Ammon's horn (tissue), 1 donor: ENCODE data around the gene CNTN4.

Experiments used
- DNase-seq: peaks from one replicate; pipeline ENCODE4 v3.0.0-alpha.2; 2016; ENCODE audit warnings: low spot score

Gene CNTN4

DNA sequence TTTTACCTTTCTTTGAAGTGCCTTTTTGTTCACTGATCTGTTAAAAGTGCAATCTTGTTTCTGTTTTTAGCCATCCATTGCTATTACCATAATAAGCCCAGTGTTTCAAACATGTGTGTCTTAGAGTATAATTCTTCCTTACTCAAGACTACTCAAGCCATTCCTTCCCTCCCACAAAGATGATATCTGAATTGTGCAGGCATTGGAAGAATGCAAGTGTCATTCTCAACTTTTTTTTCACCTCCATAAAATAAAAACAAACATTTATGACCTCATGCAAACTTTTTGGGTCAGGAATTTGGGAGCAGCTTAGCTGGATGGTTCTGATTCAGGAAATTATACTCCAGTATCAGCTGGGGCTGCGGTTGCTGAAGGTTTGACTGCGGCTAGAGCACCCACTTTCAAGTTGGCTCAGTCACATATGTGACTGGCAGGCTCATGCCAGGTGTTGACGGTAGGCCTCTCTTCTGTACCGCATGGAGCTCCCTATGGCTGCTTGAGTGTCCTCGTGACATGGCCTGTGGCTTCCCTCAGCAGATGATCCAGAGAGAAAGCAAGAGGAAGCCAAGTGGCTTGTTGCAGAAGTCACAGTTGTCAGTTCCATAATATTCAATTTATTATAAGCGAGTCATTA, 490.8 kb downstream of the CNTN4 start:
- DNase-seq = no peak

DNA sequence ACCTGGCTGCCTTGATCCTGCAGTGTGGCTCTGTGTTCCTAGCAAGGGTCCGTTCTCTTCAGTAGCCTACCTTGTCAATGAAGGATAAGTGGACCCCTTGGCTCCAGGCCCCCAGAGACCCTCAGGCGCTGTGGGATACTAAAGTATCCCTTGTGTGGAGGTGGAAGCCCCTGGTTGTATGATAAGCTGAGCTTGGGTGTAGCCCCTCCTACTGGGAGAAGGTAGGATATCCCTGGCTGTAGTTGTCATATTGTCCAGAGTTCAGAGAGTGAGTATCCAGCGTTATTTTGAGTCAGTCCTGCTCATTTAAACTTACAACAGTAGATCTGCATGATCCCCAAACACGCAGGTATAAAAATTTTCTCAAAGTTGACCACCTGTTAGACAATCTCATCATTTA, 496.8 kb downstream of the CNTN4 start:
- DNase-seq = no peak

DNA sequence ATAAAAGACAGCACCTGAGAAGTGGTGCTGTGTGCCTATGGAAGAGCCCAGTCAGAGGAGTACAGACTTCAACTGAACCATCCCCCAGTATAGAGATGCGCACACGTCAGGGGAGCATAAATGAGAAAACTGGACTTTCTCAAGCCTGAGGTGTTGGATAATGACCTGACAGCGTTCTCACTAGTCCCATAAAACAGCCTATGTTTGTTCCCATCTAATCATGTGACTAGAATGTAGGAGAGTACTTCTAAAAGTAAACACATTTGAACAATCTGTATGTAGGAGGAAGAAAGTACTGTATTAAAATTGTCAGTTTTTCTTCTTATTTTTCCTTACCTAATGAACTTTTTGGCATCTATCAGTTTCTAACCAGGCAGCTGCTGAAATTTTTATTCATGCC, 498.9 kb downstream of the CNTN4 start:
- DNase-seq = no peak

- DNase-seq = no peak
Measured at GRCh38 chr3:2599471-2599870, 500.8 kb downstream of the CNTN4 start.

GRCh38 chr3:2603692-2604289, 505.1 kb downstream of the CNTN4 start:
- no peak for DNase-seq

DNA sequence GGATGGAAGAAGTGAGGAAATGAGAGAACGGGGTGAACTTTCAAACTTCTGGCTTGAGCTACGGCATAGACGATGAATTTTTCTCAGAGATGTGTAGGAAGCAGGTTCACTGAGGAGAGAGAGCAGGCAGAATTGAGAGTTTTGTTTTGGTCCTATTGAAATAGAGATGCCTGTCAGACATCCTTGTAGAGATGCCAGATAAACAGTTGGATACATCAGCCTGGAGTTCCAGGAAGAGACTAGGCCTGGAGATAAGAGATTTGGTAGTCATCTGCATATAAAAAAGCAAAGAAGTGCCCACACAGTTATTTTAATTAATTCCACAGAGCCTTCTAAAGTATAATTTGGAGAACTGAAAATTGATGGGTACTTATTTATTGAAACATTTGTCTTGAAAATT, 515.9 kb downstream of the CNTN4 start:
- no peak for DNase-seq

DNA sequence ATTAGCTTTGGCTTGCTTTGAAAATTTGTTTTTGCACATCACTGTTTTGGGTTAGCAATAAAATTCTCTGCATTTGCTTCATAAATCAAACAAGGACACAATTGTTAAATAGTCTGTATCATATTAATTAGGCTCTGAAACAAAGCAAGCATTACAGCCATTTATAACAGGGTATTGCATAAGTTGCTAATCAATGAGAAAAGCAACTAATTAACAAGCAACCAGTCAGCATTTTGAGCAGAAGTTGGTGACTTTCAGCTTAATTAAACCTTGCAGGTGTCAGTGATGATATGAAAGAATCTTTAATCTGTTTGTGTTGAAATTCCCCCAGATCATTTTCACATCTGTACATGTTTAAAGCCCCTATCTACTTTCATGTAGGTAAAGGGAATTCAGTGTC, 516.4 kb downstream of the CNTN4 start:
- DNase-seq = no peak

- no peak for DNase-seq
Measured at GRCh38 chr3:2623436-2623835, 524.8 kb downstream of the CNTN4 start.

- DNase-seq = no peak
Measured at GRCh38 chr3:2628117-2628516, 529.5 kb downstream of the CNTN4 start.

DNA sequence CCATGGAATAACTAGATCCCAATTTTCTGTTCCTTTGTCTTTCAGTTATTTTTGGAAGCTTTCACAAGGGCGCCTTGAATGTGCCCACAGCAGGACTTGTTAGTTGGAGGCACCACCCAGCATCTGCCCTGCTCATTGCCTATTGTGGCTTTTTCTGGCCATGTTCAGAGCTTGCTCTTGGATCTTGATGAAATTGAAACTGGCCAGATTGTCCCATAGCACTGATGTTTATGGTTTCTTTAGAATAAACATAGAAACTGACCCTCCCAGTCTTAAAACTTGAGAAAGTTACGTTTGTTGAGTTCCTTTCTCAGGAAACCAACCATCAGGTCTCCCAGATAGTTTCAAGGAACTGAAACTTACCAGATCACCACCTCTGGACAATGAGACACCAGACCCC, 536.8 kb downstream of the CNTN4 start:
- DNase-seq = no peak

GRCh38 chr3:2643606-2644005, 544.9 kb downstream of the CNTN4 start:
- DNase-seq = no peak

- DNase-seq = no peak
Measured at GRCh38 chr3:2645001-2645400, 546.3 kb downstream of the CNTN4 start.

DNA sequence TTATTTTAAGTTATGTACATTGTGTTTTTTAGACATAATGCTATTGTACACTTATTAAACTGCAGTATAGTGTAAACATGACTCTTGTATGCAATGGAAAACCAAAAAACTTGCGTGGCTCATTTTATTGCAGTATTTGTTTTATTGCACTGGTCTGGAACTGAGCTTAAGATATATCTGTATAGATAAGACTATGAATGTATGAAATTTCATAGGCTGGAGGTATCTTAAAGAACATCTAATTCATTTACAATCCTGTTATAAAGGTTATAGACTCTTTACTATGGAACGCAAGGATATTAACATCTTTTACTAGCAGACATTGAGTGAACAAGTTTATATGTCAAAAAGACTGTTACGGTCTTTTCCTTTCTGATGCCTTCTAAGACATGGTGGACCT, 552.1 kb downstream of the CNTN4 start:
- DNase-seq = no peak

- DNase-seq = no peak
Measured at GRCh38 chr3:2652386-2652785, 553.7 kb downstream of the CNTN4 start.

DNA sequence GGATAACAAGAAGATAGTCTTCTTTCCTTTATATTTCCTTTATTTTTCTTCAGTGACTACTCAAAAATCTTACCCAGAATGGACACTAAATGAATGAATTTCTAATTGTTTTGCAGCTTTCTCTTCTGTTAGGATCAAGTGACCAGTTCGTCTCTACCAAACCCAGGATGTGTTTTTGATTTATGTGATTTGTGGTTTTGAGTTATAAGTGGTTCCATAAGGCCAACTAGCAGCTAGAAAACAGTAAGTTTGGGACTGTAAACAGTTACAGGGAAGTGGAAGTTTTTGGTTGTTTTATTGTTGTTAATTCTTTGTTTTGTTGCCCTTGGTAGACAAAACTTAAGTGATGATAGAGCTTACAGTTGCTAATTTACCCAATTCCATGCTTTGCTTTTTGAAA, 555.0 kb downstream of the CNTN4 start:
- DNase-seq = no peak

- no peak for DNase-seq
Measured at GRCh38 chr3:2655229-2655701, 556.6 kb downstream of the CNTN4 start.

- no peak for DNase-seq
Measured at GRCh38 chr3:2656806-2657777, 558.4 kb downstream of the CNTN4 start.

DNA sequence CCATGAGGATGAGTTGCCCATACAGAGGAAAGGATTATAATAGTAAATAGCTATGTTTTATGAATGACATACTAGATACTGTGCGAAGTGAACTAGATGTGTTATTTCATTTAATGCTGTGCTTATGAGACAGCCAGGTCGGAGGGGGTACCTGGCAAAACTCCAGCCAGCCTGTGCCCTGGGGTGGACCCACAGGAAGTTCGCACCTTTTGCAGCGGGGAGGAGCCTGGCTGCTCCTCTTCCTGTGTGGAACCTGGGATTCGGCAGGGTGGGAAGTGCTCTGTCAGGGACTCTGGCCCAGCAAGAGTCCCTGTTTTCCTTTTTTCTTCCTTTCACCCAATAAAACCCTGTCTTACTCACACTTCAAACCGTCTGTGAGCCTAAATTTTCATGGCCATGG, 559.3 kb downstream of the CNTN4 start:
- DNase-seq = no peak

GRCh38 chr3:2659896-2660295, 561.2 kb downstream of the CNTN4 start:
- DNase-seq = no peak

GRCh38 chr3:2661078-2661477, 562.4 kb downstream of the CNTN4 start:
- DNase-seq = no peak

DNA sequence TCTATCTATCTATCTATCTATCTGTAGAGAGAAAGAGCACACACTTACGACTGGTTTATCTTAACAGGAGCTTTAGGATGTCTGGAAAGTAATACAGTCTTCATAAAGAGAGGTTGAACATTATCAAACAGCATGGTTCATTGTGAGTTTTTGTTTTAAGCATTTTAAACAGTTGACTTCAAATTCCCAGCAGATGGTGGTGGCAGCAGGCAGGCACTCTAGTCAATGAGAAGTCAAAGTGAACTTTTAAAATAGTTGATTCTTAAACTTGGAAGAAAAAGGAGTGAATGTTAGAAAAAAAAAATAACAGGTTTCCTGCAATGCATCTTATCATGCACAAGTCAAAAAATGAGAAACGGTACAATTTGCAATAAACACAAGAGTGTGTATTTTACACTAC, 578.8 kb downstream of the CNTN4 start:
- DNase-seq = no peak

DNA sequence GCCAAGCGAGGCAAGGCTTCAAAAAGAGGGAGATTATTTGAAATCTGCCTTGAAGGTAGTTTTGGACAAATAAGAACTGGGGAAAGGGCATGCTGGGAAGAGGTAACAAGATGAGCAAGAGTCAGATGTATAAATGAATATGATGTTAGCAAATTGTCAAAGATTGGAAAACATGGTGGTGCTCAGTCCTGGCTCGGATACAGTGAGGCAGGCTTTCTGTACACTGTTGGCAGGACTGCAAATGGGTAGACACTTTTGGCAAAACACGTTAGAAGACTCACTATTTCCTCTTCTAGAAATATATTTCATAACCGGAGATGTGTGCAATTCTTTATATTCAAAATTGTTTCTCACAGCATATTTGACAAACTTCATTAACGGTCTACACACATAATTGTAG, 581.6 kb downstream of the CNTN4 start:
- DNase-seq = no peak

DNA sequence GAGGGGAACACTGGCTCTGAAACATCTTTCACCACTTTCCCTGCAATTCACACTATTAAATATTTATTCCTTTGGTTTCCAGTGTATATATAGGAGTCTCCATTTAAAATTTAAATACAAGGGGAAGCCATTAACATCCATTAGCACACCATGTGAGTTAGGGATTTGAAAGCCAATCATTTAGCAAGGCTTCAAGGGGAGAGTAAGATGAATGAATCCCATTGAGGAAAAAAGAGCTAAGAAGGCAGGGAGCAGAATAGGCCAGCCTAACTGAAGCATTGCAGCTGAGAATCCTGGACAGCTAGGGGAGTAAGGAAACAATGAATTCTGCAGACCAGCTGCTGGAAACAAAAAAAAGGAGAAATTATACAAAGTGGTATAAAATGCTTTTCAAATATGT, 585.4 kb downstream of the CNTN4 start:
- no peak for DNase-seq
